Body of pancreas (tissue), 4 donors: ENCODE data around the gene SPRED2. TPM values are rescaled to one million over a fixed set of nuclear protein-coding genes. Genes with fewer than 3 reads are reported as not detected.

Source experiments
- ATAC-seq: fragments of 150-250 bp; one replicate; pipeline ENCODE4 v1.9.1; 2016
- DNase-seq, 4 donors: peaks; one replicate each; pipeline ENCODE4 v3.0.0-alpha.2; 2019
- H3K27ac ChIP-seq, 4 donors: fragments of 200-600 bp; sonication (generic); 1 replicate in 3 of 4; 2 replicates in 1 of 4; pipeline versions ENCODE4 v1.5.1 to v1.6.1; 2016 to 2019; ENCODE audit warnings: mild to moderate bottlenecking in 1 of 4, mixed read lengths in 1 of 4, moderate library complexity in 1 of 4
- H3K27me3 ChIP-seq, 2 donors: fragments of 200-600 bp; sonication (generic); one replicate each; pipeline ENCODE4 v1.6.0; 2016; ENCODE audit warnings: mild to moderate bottlenecking in 1 of 2
- H3K36me3 ChIP-seq, 2 donors: fragments of 200-600 bp; sonication (generic); replicated peaks in 1 of 2; 2 replicates each; pipeline ENCODE4 v1.5.1; 2016; ENCODE audit warnings: low read depth in 2 of 2; ENCODE audit not compliant: insufficient read depth in 1 of 2
- H3K4me1 ChIP-seq: fragments of 200-600 bp; sonication (generic); one replicate; pipeline ENCODE4 v1.6.0; 2016
- H3K4me3 ChIP-seq, 2 donors: fragments of 200-600 bp; sonication (generic); 1 replicate in 1 of 2; 2 replicates in 1 of 2; pipeline ENCODE4 v1.5.1; 2016 to 2019
- H3K9me3 ChIP-seq, 3 donors: fragments of 200-600 bp; sonication (generic); 1 replicate in 2 of 3; 2 replicates in 1 of 3; pipeline ENCODE4 v1.5.1; 2016
- CTCF ChIP-seq, 7 experiments: fragments of 450-650 bp in 4 of 7; fragments of 200-600 bp in 3 of 7; sonication (generic) in 3 of 7; IDR thresholded peaks; one replicate each; pipeline ENCODE4 v1.5.1; 2016 to 2019; ENCODE audit warnings: antibody characterized with exemption in 7 of 7
- POLR2A ChIP-seq, 3 donors: fragments of 450-650 bp; IDR thresholded peaks; one replicate each; pipeline ENCODE4 v1.6.1; 2016; ENCODE audit warnings: antibody characterized with exemption in 3 of 3, mild to moderate bottlenecking in 2 of 3
- WGBS, 2 donors: methylation state at CpG; one replicate each; pipeline ENCODE4 v1.1.5; 2017; 5-methylcytosine and 5-hydroxymethylcytosine counted together
- intact Hi-C: fragments of 100-400 bp; cut with DNase I; formaldehyde crosslinking; loops from one replicate; pipeline ENCODE4 v1.15.1; 2023
- total RNA-seq, 2 donors: library from RNA; depleted of rRNA; stranded (reverse); fragments of >200 nt; gene quantifications; one replicate each; pipeline ENCODE4 v1.1.0, GENCODE V29; 2016

SPRED2 gene
- total RNA-seq, 2 donors from 2014 or later: 16.1 to 16.2 TPM

- intact Hi-C loops: no loop called here
- H3K27me3 ChIP-seq: no peaks in the 10 kb centered on the region
- 0 to 1% methylated on average over 41 to 71 of the region's 71 CpGs for WGBS, 2 donors
- no peaks in the 10 kb centered on the region for H3K36me3 ChIP-seq
- TF ChIP-seq CTCF (IDR thresholded peaks at IDR 0.05): no peak
- no peak for TF ChIP-seq POLR2A (IDR thresholded peaks at IDR 0.05)
- peak overlapping the region; percentile 90 to 99 for H3K4me3 ChIP-seq
- H3K4me1 ChIP-seq: peaks cover 21% of the 10 kb centered on the region
- H3K27ac ChIP-seq: peak overlapping the region; percentile 93 to 100 (median 98)
- DNase-seq: peak; percentile 50 to 59 (median 56)
- H3K9me3 ChIP-seq: no peaks in the 10 kb centered on the region
- peak; percentile 4 for ATAC-seq
Observed at GRCh38 chr2:65431421-65432226, 775 bp downstream of the SPRED2 start.

GRCh38 chr2:65430603-65431420 is 1.6 kb downstream of the SPRED2 start:
- 0 to 1% methylated on average over 22 to 76 of the region's 95 CpGs for WGBS, 2 donors
- H3K27me3 ChIP-seq: no peaks in the 10 kb centered on the region
- H3K4me3 ChIP-seq: peak overlapping the region; percentile 90 to 99
- H3K36me3 ChIP-seq: no peaks in the 10 kb centered on the region
- peak; percentile 69 to 78 (median 72) for DNase-seq
- intact Hi-C loops: no loop called here
- TF ChIP-seq CTCF (IDR thresholded peaks at IDR 0.05) (peak in 3 of 7 experiments; percentile 14 to 27 (median 24)), POLR2A (IDR thresholded peaks at IDR 0.05) (peak; percentile 53 to 67 (median 61))
- peak overlapping the region; percentile 93 to 100 (median 98) for H3K27ac ChIP-seq
- H3K9me3 ChIP-seq: no peaks in the 10 kb centered on the region
- peaks cover 20% of the 10 kb centered on the region for H3K4me1 ChIP-seq
- peak; percentile 41 for ATAC-seq

- H3K9me3 ChIP-seq: no peaks in the 10 kb centered on the region
- no peaks in the 10 kb centered on the region for H3K36me3 ChIP-seq
- no peaks in the 10 kb centered on the region for H3K27me3 ChIP-seq
- intact Hi-C loops: loop anchor here (10.0 kb wide), 1 partner anchor 55 kb away; no protein-coding TSS in a partner anchor
- peak; percentile 29 to 68 (median 48) for DNase-seq
- peak overlapping the region in 1 of 2 donors; percentile 99 for H3K4me3 ChIP-seq
- ATAC-seq: peak; percentile 3
- 28% methylated on average over 16 to 17 of the region's 17 CpGs for WGBS, 2 donors
- no peak for TF ChIP-seq CTCF (IDR thresholded peaks at IDR 0.05)
- TF ChIP-seq POLR2A (IDR thresholded peaks at IDR 0.05): peak in 1 of 3 donors; percentile 33
- H3K4me1 ChIP-seq: peaks cover 21% of the 10 kb centered on the region
- peak overlapping the region; percentile 93 to 100 (median 98) for H3K27ac ChIP-seq
Observed at GRCh38 chr2:65429786-65430602, 2.4 kb downstream of the SPRED2 start.

- Histone ChIP-seq H3K9me3 (no peaks in the 10 kb centered on the region), H3K36me3 (no peaks in the 10 kb centered on the region), H3K27ac (no peak overlapping the region), H3K27me3 (no peaks in the 10 kb centered on the region), H3K4me1 (peaks cover 16% of the 10 kb centered on the region), H3K4me3 (no peak overlapping the region)
- DNase-seq (no peak), ATAC-seq (no peak)
- intact Hi-C loops: loop anchor here (10.0 kb wide), 1 partner anchor 53 kb away; no protein-coding TSS in a partner anchor
- TF ChIP-seq CTCF (IDR thresholded peaks at IDR 0.05) (no peak), POLR2A (IDR thresholded peaks at IDR 0.05) (no peak)
- 71 to 74% methylated on average over 2 of the region's 2 CpGs for WGBS, 2 donors
Observed at GRCh38 chr2:65427532-65427931, 4.9 kb downstream of the SPRED2 start.
